GM10248 (cell line): Measurements from ENCODE around the gene XYLT1.

ENCODE experiments used
- CTCF ChIA-PET: fragments of 300-600 bp; sonication (Branson Sonifier 250); formaldehyde crosslinking; extraction: SDS; loops from one replicate; lab custom pipeline; 2021; ENCODE audit warnings: antibody characterized with exemption; lab: Yijun Ruan, JAX
- POLR2A ChIA-PET: fragments of 350-650 bp; sonication (Branson Sonifier 250); formaldehyde crosslinking; extraction: SDS; loops from one replicate; lab custom pipeline; 2020; ENCODE audit warnings: antibody characterized with exemption; lab: Yijun Ruan, JAX
- DNase-seq: peaks from one replicate; pipeline ENCODE4 v3.0.0; 2012; ENCODE audit errors: extremely low spot score
- TF ChIP-seq, protein P1 (sequence below): IDR thresholded peaks from 2 replicates; pipeline ENCODE4 v1.5.1; 2012; ENCODE audit warnings: mild to moderate bottlenecking, low read depth; ENCODE audit errors: extremely low read depth, missing control alignments, control extremely low read depth

Gene XYLT1

DNA sequence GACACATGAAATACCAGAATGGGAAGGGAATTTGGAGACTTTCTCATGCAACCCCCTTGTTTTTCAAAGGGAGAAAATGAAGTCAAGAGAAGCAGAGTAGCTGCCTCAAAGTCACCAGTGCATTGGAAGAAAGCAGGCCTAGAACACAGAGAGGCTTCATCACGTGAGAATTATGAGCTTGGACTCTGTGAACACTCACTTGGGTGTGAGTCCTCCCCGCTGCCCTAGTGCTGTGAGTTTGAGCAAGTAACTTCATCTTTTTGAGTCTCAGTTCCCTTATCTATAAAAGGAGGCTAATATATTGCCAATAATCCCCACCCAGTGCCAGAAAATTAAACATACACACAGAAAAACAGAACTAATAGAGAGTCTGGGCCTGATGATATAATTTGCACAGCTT is 315.8 kb downstream of the XYLT1 start:
- TF ChIP-seq, protein P1, sequence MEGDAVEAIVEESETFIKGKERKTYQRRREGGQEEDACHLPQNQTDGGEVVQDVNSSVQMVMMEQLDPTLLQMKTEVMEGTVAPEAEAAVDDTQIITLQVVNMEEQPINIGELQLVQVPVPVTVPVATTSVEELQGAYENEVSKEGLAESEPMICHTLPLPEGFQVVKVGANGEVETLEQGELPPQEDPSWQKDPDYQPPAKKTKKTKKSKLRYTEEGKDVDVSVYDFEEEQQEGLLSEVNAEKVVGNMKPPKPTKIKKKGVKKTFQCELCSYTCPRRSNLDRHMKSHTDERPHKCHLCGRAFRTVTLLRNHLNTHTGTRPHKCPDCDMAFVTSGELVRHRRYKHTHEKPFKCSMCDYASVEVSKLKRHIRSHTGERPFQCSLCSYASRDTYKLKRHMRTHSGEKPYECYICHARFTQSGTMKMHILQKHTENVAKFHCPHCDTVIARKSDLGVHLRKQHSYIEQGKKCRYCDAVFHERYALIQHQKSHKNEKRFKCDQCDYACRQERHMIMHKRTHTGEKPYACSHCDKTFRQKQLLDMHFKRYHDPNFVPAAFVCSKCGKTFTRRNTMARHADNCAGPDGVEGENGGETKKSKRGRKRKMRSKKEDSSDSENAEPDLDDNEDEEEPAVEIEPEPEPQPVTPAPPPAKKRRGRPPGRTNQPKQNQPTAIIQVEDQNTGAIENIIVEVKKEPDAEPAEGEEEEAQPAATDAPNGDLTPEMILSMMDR, result no peak
- DNase-seq, result peak; percentile 33
- ChIA-PET POLR2A (no interaction called here), CTCF (interaction anchor here (1.0 to 2.0 kb wide), 3 partner anchors 12 to 292 kb away, joined by 3 to 4 read pairs (median 4); no protein-coding TSS in a partner anchor)

DNA sequence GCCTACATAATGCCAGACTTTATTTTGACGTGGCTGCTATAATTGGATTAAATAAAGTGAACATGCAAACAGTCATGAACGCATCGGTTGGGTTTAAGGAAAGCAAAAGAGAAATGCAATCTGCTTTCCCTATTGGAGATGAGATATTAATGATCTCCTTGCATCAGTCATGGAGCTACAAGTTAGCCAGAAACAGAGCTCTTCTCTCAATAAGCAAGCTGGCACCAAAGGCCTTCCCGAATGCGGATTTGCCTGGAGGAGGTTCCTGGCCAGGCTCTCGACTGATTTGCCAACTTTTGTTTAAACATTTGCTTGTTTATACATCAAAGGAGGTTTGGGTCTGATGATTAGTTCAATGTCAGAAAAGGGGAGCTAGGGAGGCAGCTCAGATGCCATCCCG is 318.4 kb downstream of the XYLT1 start:
- ChIA-PET CTCF (interaction anchor here (1.0 to 1.6 kb wide), 3 partner anchors 40 to 427 kb away, joined by 3 read pairs; no protein-coding TSS in a partner anchor), POLR2A (no interaction called here)
- TF ChIP-seq, protein P1, result no peak
- DNase-seq, result no peak

- TF ChIP-seq, protein P1, result no peak
- ChIA-PET POLR2A (no interaction called here), CTCF (interaction anchor here (0.8 to 2.0 kb wide), 7 partner anchors 8 to 428 kb away, joined by 3 to 6 read pairs (median 3); no protein-coding TSS in a partner anchor)
- no peak for DNase-seq
Observed at GRCh38 chr16:17151335-17151734, 319.4 kb downstream of the XYLT1 start.

DNA sequence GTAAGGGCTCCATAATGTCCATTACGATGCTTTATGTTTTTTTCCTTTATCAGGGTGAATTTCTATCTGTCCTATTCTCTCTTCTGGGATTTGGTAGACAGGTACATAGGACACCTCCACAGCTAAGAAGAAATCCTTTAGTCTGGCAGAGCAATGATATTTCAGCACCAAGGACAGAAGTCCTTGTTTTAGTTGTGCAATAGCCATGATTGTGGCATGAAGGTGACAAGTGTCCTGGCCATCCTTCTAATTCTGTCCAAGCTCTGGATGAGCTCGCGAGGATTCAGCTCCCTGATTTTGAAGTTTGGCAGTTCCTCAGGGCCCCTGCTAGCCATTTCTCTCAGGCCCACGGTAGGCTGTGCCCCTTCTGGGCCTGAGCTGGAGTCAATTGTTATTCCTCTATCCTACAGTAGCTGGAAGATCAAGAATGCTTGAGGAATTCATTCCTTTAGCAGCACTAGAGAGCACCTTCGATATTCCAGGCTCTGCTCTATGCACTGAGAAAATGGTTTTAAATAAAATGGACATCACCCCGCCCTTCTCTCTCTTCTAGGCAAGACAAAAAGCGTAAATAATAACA is 320.8 kb downstream of the XYLT1 start:
- no peak for DNase-seq
- ChIA-PET POLR2A (no interaction called here), CTCF (interaction anchor here (0.7 to 2.0 kb wide), 5 partner anchors 10 to 429 kb away, joined by 3 to 6 read pairs (median 4); no protein-coding TSS in a partner anchor)
- TF ChIP-seq, protein P1, result no peak

DNA sequence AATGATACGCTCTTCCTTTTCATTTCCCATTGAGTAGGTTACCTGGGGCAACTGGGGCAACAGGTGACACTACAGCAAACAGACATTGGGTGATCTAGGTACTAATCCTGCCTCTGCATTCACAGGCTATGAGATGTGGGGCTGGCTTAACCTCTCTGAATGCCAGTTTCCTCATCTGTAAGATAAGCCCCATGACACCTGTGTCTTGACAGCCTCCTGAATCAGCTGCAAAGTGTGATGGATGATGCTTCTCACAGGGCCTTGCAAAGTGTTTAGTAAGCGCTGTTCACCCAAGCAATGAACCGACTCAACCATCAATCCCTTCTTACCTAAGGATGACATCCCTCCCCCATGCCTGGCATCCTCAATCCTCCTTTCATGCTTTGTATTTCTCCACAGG is 322.8 kb downstream of the XYLT1 start:
- TF ChIP-seq, protein P1, result no peak
- CTCF ChIA-PET, result interaction anchor here (2.0 kb wide), 1 partner anchor 13 kb away, joined by 8 read pairs; no protein-coding TSS in a partner anchor
- POLR2A ChIA-PET, result no interaction called here
- no peak for DNase-seq

GRCh38 chr16:17145029-17145428 is 325.7 kb downstream of the XYLT1 start:
- ChIA-PET CTCF (no interaction called here), POLR2A (no interaction called here)
- DNase-seq, result no peak
- TF ChIP-seq, protein P1, result no peak
